CD4-positive, alpha-beta T cell treated with Interleukin-6 for 4 hours (primary cell): ENCODE data around the gene C5orf58.

Experiments used
- DNase-seq: peaks from one replicate; pipeline ENCODE4 v3.0.0-alpha.2; 2020; ENCODE audit warnings: mixed read lengths

Gene C5orf58

GRCh38 chr5:170285181-170285580 lies 52.4 kb downstream of the C5orf58 start:
- DNase-seq: no peak

GRCh38 chr5:170286386-170286925 lies 53.7 kb downstream of the C5orf58 start:
- no peak for DNase-seq

- DNase-seq: peak; percentile 33
Measured at GRCh38 chr5:170287532-170287931, 54.7 kb downstream of the C5orf58 start.

- DNase-seq: no peak
Measured at GRCh38 chr5:170288151-170288550, 55.4 kb downstream of the C5orf58 start.

GRCh38 chr5:170288551-170288950 lies 55.8 kb downstream of the C5orf58 start:
- DNase-seq: no peak

GRCh38 chr5:170289121-170289520 lies 56.3 kb downstream of the C5orf58 start:
- DNase-seq: no peak

- no peak for DNase-seq
Measured at GRCh38 chr5:170289764-170290163, 57.0 kb downstream of the C5orf58 start.

- DNase-seq: no peak
Measured at GRCh38 chr5:170290498-170290897, 57.7 kb downstream of the C5orf58 start.

GRCh38 chr5:170292179-170293104 lies 59.7 kb downstream of the C5orf58 start:
- DNase-seq: no peak

GRCh38 chr5:170293273-170293672 lies 60.5 kb downstream of the C5orf58 start:
- peak; percentile 56 for DNase-seq

- DNase-seq: no peak
Measured at GRCh38 chr5:170294057-170294456, 61.3 kb downstream of the C5orf58 start.

- no peak for DNase-seq
Measured at GRCh38 chr5:170294556-170294955, 61.8 kb downstream of the C5orf58 start.
